Progenitor cell of endocrine pancreas (in vitro differentiated cells): Measurements from ENCODE around the gene SUPT20HL1. TPM values are rescaled to one million over a fixed set of nuclear protein-coding genes. Genes with fewer than 3 reads are reported as not detected.
A peak's percentile ranks its signal among the peaks of the same experiment; 100 is the strongest.
"Not testable (repeated sequence)": the region's sequence is repeated elsewhere in the genome, so short reads cannot be mapped to it uniquely, and the experiment has no call there.

Source experiments
- DNase-seq: peaks from one replicate; pipeline ENCODE4 v3.0.0; 2021; ENCODE audit warnings: low spot score; ENCODE audit not compliant: unreplicated experiment
- H3K27ac Mint-ChIP-seq: 2 replicates; pipeline ENCODE4 v1.8.0; 2021; ENCODE audit warnings: mild to moderate bottlenecking, moderate library complexity, mixed read lengths
- H3K27me3 Mint-ChIP-seq: 2 replicates; pipeline ENCODE4 v1.8.0; 2021; ENCODE audit warnings: mixed read lengths
- H3K36me3 Mint-ChIP-seq: 2 replicates; pipeline ENCODE4 v1.8.0; 2022; ENCODE audit warnings: mixed read lengths; ENCODE audit not compliant: insufficient read depth
- H3K4me1 Mint-ChIP-seq: 2 replicates; pipeline ENCODE4 v1.8.0; 2021; ENCODE audit warnings: low read depth, mixed read lengths
- H3K4me3 Mint-ChIP-seq: 2 replicates; pipeline ENCODE4 v1.8.0; 2021; ENCODE audit warnings: low read depth, mild to moderate bottlenecking, moderate library complexity, mixed read lengths
- H3K9me3 Mint-ChIP-seq: 2 replicates; pipeline ENCODE4 v1.8.0; 2021; ENCODE audit warnings: low read depth, mixed read lengths
- long read RNA-seq: library from polyadenylated mRNA; unstranded; transcript quantifications from one replicate; pipeline ENCODE4 v2.0.0, GENCODE V29; 2020
- total RNA-seq: library from RNA; stranded (reverse); gene quantifications from 2 replicates; pipeline ENCODE4 v1.2.1, GENCODE V29; 2021
- TF ChIP-seq, protein P1 (sequence below): fragments of 200-600 bp; sonication (generic); IDR thresholded peaks from one replicate; pipeline ENCODE4 v1.5.0; 2021; ENCODE audit warnings: antibody characterized with exemption, mild to moderate bottlenecking; ENCODE audit not compliant: unreplicated experiment

Gene SUPT20HL1
- total RNA-seq = not detected in 2 replicates
- long read RNA-seq = 0 reads

DNA sequence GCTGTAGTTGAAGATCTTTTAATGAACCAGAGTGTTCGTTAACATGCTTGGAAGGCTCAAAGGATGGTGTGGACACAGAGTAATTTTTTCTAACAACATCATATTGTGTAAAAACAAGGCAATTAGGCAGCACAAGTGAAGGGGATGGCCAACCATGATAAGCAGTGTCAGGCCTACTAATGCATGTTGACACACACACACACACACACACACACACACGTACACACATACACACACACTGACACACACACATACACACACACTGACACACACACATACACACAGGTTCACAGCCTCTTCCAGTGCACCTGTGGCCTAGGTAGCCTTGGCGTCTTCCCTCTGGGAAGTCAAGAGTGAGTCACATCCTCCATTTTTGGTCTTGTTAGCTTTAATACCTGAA lies at the start of gene SUPT20HL1:
SUPT20HL1 (plus strand) TSS at position 368 of the 400 bp plus-strand sequence. CDS start 2,122 bp downstream, outside the sequence.
- DNase-seq = no peak
- no peaks in the 10 kb centered on the region for H3K36me3 Mint-ChIP-seq
- no peaks in the 10 kb centered on the region for H3K27me3 Mint-ChIP-seq
- no peaks in the 10 kb centered on the region for H3K9me3 Mint-ChIP-seq
- H3K4me3 Mint-ChIP-seq = no peak within 1 kb of the TSS
- H3K4me1 Mint-ChIP-seq = peaks cover 2% of the 10 kb centered on the region
- peak within 1 kb of the TSS; percentile 36 for H3K27ac Mint-ChIP-seq
- TF ChIP-seq, protein P1, sequence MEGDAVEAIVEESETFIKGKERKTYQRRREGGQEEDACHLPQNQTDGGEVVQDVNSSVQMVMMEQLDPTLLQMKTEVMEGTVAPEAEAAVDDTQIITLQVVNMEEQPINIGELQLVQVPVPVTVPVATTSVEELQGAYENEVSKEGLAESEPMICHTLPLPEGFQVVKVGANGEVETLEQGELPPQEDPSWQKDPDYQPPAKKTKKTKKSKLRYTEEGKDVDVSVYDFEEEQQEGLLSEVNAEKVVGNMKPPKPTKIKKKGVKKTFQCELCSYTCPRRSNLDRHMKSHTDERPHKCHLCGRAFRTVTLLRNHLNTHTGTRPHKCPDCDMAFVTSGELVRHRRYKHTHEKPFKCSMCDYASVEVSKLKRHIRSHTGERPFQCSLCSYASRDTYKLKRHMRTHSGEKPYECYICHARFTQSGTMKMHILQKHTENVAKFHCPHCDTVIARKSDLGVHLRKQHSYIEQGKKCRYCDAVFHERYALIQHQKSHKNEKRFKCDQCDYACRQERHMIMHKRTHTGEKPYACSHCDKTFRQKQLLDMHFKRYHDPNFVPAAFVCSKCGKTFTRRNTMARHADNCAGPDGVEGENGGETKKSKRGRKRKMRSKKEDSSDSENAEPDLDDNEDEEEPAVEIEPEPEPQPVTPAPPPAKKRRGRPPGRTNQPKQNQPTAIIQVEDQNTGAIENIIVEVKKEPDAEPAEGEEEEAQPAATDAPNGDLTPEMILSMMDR = no peak

DNA sequence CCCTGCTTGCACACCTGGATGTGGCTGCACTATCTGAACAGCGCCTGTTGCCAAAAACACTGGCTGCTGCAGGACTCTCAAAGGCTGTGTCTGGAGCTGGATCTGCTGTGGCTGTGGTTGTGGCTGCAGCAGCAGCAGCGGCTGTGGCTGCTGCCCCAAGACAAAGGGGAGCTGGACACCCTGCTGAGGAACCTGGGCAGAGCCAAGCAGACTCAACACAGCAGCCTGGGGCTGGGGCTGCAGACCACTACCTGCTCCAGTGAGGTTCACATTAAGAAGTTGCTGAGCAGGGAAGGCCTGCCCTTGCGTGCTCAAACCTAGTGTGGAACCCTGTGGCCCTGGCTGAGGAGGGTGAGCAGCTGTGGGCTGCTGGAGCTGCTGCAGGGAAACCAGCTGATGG lies 49.5 kb upstream of the SUPT20HL1 start:
- H3K27ac Mint-ChIP-seq, H3K9me3 Mint-ChIP-seq, H3K4me3 Mint-ChIP-seq, H3K36me3 Mint-ChIP-seq, DNase-seq, H3K27me3 Mint-ChIP-seq, H3K4me1 Mint-ChIP-seq: not testable (repeated sequence)

DNA sequence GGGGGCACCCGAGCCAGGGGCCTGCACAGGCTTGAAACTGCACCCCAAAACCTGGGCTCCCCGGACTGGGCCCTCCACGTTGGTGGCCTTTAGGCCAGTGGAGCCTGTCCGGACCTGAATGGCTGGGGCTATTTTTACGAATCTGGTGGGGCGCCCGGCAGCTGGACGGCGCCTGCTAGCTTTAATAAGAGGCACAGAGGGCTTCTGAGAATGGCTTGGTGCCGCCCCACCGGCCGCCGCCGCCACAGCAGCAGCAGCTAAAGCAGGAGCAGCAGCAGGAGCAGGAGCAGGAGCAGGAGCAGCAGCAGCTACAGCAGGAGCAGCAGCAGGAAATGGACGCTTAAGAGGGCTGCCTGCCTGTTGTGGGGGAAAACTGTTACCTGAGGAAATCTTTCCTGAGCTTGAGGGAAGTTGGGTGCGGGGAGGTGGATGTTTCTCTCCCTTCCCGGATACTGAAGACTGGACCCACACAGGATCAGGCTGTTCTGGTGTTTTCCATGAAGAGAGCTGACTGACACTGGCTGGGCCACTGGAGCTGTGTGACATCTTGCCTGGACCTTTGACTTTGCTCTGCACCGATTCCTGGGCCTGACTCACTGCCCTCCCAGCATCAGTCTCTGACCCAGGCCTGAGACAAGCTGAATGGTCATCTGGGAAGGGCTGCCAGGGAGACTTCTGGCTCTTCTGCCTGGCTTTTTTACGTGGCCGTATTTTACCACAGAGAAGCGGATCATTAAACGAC lies 48.8 kb upstream of the SUPT20HL1 start:
- peak overlapping the region; percentile 49 for H3K27ac Mint-ChIP-seq
- not testable (repeated sequence) for H3K4me1 Mint-ChIP-seq, DNase-seq, H3K27me3 Mint-ChIP-seq, H3K9me3 Mint-ChIP-seq, H3K4me3 Mint-ChIP-seq, H3K36me3 Mint-ChIP-seq

DNA sequence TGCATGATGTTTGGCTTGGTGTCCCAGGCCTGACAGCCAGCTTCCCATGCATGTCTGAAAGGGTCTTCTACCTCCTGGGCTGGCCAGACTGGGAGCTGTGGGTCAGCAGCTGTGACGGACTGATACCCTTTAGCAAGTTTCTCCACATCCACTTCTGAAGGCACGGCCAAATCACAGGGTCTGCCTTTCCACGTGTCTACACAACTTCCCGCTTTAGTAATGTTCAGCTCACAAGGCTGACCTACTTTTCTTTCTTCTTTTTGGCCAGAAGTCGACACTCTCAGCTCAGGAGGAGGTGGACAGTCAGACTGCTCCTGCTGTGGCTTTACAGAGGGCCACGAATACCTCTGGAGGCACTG lies 48.2 kb upstream of the SUPT20HL1 start:
- H3K27ac Mint-ChIP-seq, H3K4me1 Mint-ChIP-seq, H3K36me3 Mint-ChIP-seq, H3K27me3 Mint-ChIP-seq, H3K4me3 Mint-ChIP-seq, DNase-seq, H3K9me3 Mint-ChIP-seq: not testable (repeated sequence)

DNA sequence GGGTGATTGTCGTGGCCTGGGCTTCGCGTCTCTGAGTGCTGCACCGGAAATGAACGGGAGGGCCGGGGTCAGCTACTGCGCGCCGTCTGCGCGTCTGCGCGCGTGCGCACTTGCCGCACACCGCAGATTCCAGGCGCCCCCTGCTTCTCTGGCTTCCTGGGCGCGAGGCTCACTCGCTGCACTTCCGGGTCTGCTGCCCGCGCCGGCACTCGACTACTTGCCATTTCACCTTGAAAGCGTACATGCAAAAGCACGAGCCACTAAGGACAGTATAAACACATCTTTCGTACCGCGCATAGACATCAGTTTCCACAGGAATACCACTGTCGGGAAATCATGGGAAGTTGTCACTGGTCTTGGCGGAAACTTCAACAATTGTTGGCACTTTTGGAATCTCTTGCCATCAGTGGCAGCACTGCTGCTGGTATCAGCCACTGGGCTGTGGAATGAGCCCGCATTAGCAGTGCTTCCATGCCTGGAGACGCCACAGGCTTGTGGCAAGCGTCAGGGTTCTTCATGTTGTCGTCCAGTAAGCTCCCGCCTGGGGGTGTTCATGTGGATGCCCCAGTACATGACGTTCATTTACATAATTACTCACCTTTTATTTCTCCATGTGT lies 46.3 kb upstream of the SUPT20HL1 start, which contains the start of gene SUPT20HL2:
SUPT20HL2 (minus strand) TSS at position 51 of the 617 bp plus-strand sequence. CDS start 754 bp downstream, outside the sequence.
- Mint-ChIP-seq H3K4me3 (no peak within 1 kb of the TSS), H3K9me3 (no peaks in the 10 kb centered on the region), H3K27ac (no peak within 1 kb of the TSS), H3K36me3 (no peaks in the 10 kb centered on the region), H3K27me3 (peaks cover 3% of the 10 kb centered on the region), H3K4me1 (peaks cover 4% of the 10 kb centered on the region)
- TF ChIP-seq, protein P1 = no peak
- DNase-seq = no peak

DNA sequence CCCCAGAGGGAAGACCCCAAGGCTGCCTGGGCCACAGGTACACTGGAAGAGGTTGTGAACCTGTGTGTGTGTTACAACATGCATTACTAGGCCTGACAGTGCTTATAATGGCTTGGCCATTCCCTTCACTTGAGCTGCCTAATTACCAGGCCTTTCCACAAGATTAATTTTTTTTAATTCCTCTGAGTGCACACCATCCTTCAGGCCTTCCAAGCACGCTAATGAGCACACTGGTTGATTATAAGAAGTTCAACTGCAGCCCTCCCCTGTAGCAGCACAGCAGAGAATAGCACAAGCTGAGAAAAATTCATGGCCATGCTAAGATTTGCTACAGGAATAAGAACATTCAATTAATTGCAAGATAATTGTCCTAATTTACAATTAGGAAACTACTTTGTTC lies 44.3 kb upstream of the SUPT20HL1 start:
- TF ChIP-seq, protein P1 = no peak
- peaks cover 3% of the 10 kb centered on the region for H3K27me3 Mint-ChIP-seq
- no peak for DNase-seq
- H3K36me3 Mint-ChIP-seq = no peaks in the 10 kb centered on the region
- no peak overlapping the region for H3K27ac Mint-ChIP-seq
- peaks cover 4% of the 10 kb centered on the region for H3K4me1 Mint-ChIP-seq
- H3K9me3 Mint-ChIP-seq = no peaks in the 10 kb centered on the region
- no peak overlapping the region for H3K4me3 Mint-ChIP-seq
